H9 (cell line): ENCODE results near the gene DPCD. TPM values are rescaled to one million over a fixed set of nuclear protein-coding genes. Genes with fewer than 3 reads are reported as not detected.
"Not testable (repeated sequence)": the region's sequence is repeated elsewhere in the genome, so short reads cannot be mapped to it uniquely, and the experiment has no call there.

Source experiments
- DNase-seq: peaks from one replicate; pipeline ENCODE4 v3.0.0-alpha.2; 2017
- H2AFZ ChIP-seq: one replicate; pipeline ENCODE4 v1.6.1; 2013; ENCODE audit warnings: mild to moderate bottlenecking, low read length, control low read depth, moderate library complexity
- H2AK5ac ChIP-seq: 2 replicates; pipeline ENCODE4 v1.6.1; 2013; ENCODE audit warnings: low read length, control low read depth, mixed read lengths; ENCODE audit not compliant: insufficient read length
- H2BK120ac ChIP-seq: one replicate; pipeline ENCODE4 v1.6.1; 2013; ENCODE audit warnings: low read depth, mild to moderate bottlenecking, low read length, control low read depth, inconsistent platforms; ENCODE audit not compliant: poor library complexity, severe bottlenecking
- H2BK12ac ChIP-seq: 2 replicates; pipeline ENCODE4 v1.6.1; 2013; ENCODE audit warnings: low read length, control low read depth, mixed read lengths, low read depth; ENCODE audit not compliant: insufficient read length
- H2BK15ac ChIP-seq: 2 replicates; pipeline ENCODE4 v1.6.1; 2013; ENCODE audit warnings: low read depth, low read length, control low read depth
- H2BK20ac ChIP-seq: one replicate; pipeline ENCODE4 v1.6.1; 2013; ENCODE audit warnings: low read depth, mild to moderate bottlenecking, low read length, control low read depth, inconsistent platforms; ENCODE audit not compliant: poor library complexity, severe bottlenecking
- H2BK5ac ChIP-seq: 2 replicates; pipeline ENCODE4 v1.6.1; 2013; ENCODE audit warnings: low read length, control low read depth, mixed read lengths; ENCODE audit not compliant: insufficient read length
- H3K14ac ChIP-seq: 2 replicates; pipeline ENCODE4 v1.6.1; 2013; ENCODE audit warnings: low read length, control low read depth; ENCODE audit not compliant: insufficient read depth
- H3K18ac ChIP-seq: 2 replicates; pipeline ENCODE4 v1.6.1; 2013; ENCODE audit warnings: low read depth, mild to moderate bottlenecking, mixed read lengths, low read length, control low read depth; ENCODE audit not compliant: insufficient read length
- H3K23ac ChIP-seq: 2 replicates; pipeline ENCODE4 v1.6.1; 2013; ENCODE audit warnings: low read length, control low read depth, mixed read lengths, low read depth; ENCODE audit not compliant: insufficient read length
- H3K23me2 ChIP-seq: 2 replicates; pipeline ENCODE4 v1.6.1; 2013; ENCODE audit warnings: low read depth, mild to moderate bottlenecking, mixed read lengths, low read length, control low read depth; ENCODE audit not compliant: insufficient read length, poor library complexity, severe bottlenecking
- H3K27ac ChIP-seq: 2 replicates; pipeline ENCODE4 v1.5.1; 2013; ENCODE audit warnings: low read length, control low read depth, mixed read lengths, low read depth; ENCODE audit not compliant: insufficient read length
- H3K27me3 ChIP-seq: 2 replicates; pipeline ENCODE4 v1.6.1; 2013; ENCODE audit warnings: low read length, control low read depth, inconsistent platforms; ENCODE audit not compliant: insufficient read depth
- H3K4ac ChIP-seq: 2 replicates; pipeline ENCODE4 v1.6.1; 2013; ENCODE audit warnings: low read depth, mild to moderate bottlenecking, control low read depth, inconsistent platforms, low read length, moderate library complexity
- H3K4me1 ChIP-seq: 2 replicates; pipeline ENCODE4 v1.6.1; 2013; ENCODE audit warnings: low read length, control low read depth, inconsistent platforms; ENCODE audit not compliant: insufficient read depth
- H3K4me2 ChIP-seq: 2 replicates; pipeline ENCODE4 v1.6.1; 2013; ENCODE audit warnings: low read length, control low read depth, mixed read lengths; ENCODE audit not compliant: insufficient read length, insufficient read depth
- H3K56ac ChIP-seq: 2 replicates; pipeline ENCODE4 v1.6.1; 2013; ENCODE audit warnings: low read depth, mild to moderate bottlenecking, mixed read lengths, low read length, control low read depth; ENCODE audit not compliant: insufficient read length
- H3K79me1 ChIP-seq: 2 replicates; pipeline ENCODE4 v1.6.1; 2013; ENCODE audit warnings: low read depth, mild to moderate bottlenecking, moderate library complexity, low read length, control low read depth, inconsistent platforms; ENCODE audit not compliant: insufficient read depth, poor library complexity, severe bottlenecking
- H3K79me2 ChIP-seq: 2 replicates; pipeline ENCODE4 v1.6.1; 2013; ENCODE audit warnings: low read length, control low read depth, inconsistent platforms; ENCODE audit not compliant: insufficient read depth
- H3K9ac ChIP-seq: 2 replicates; pipeline ENCODE4 v1.6.1; 2013; ENCODE audit warnings: low read length, control low read depth, mixed read lengths; ENCODE audit not compliant: insufficient read length; ENCODE audit errors: extremely low read depth
- H3K9me3 ChIP-seq: one replicate; pipeline ENCODE4 v1.6.1; 2013; ENCODE audit warnings: low read depth, low read length, inconsistent platforms; ENCODE audit not compliant: control insufficient read depth
- H3T11ph ChIP-seq: one replicate; pipeline ENCODE4 v1.6.1; 2013; ENCODE audit warnings: mild to moderate bottlenecking, low read length, control low read depth, inconsistent platforms
- H4K20me1 ChIP-seq: one replicate; pipeline ENCODE4 v1.6.1; 2013; ENCODE audit not compliant: control insufficient read depth, insufficient read length, insufficient read depth
- H4K5ac ChIP-seq: 2 replicates; pipeline ENCODE4 v1.6.1; 2013; ENCODE audit warnings: low read depth, mild to moderate bottlenecking, mixed read lengths, low read length, control low read depth; ENCODE audit not compliant: insufficient read length
- H4K8ac ChIP-seq: replicated peaks from 2 replicates; pipeline ENCODE4 v1.6.1; 2013; ENCODE audit warnings: low read length, control low read depth, mixed read lengths, low read depth; ENCODE audit not compliant: insufficient read length
- H4K91ac ChIP-seq: 2 replicates; pipeline ENCODE4 v1.6.1; 2013; ENCODE audit warnings: low read depth, mild to moderate bottlenecking, moderate library complexity, mixed read lengths, low read length, control low read depth; ENCODE audit not compliant: insufficient read length
- H3K27ac Mint-ChIP-seq, 3 experiments: 2 replicates in 2 of 3; 3 replicates in 1 of 3; pipeline ENCODE4 v1.8.0; 2020 to 2021; ENCODE audit warnings: mixed read lengths in 3 of 3, mild to moderate bottlenecking in 1 of 3, moderate library complexity in 1 of 3
- H3K27me3 Mint-ChIP-seq: 2 replicates; pipeline ENCODE4 v1.8.0; 2021; ENCODE audit warnings: low read depth, mild to moderate bottlenecking, moderate library complexity, mixed read lengths
- H3K36me3 Mint-ChIP-seq, 3 experiments: 2 replicates in 2 of 3; 3 replicates in 1 of 3; pipeline ENCODE4 v1.8.0; 2020 to 2021; ENCODE audit warnings: low read depth in 3 of 3, mixed read lengths in 3 of 3; ENCODE audit not compliant: insufficient read depth in 1 of 3
- H3K4me1 Mint-ChIP-seq, 2 experiments: 2 replicates each; pipeline ENCODE4 v1.8.0; 2020; ENCODE audit warnings: mixed read lengths in 2 of 2
- H3K4me3 Mint-ChIP-seq, 2 experiments: 2 replicates in 1 of 2; 3 replicates in 1 of 2; pipeline ENCODE4 v1.8.0; 2020 to 2021; ENCODE audit warnings: mild to moderate bottlenecking in 2 of 2, mixed read lengths in 2 of 2, moderate library complexity in 1 of 2
- H3K9me3 Mint-ChIP-seq, 2 experiments: 2 replicates in 1 of 2; 3 replicates in 1 of 2; pipeline ENCODE4 v1.8.0; 2020; ENCODE audit warnings: mild to moderate bottlenecking in 2 of 2, mixed read lengths in 2 of 2, moderate library complexity in 1 of 2
- WGBS: extraction: QIAGEN DNeasy Blood & Tissue Kit; methylation state at CpG from one replicate; pipeline ENCODE4 v1.1.7; 2013; ENCODE audit warnings: missing lambda C conversion rate, low lambda C conversion rate, mixed read lengths; ENCODE audit not compliant: insufficient read length; ENCODE audit errors: extremely low coverage; 5-methylcytosine and 5-hydroxymethylcytosine counted together
- total RNA-seq: library from RNA; stranded (reverse); gene quantifications from 2 replicates; pipeline ENCODE4 v1.2.1, GENCODE V29; 2021
- TF ChIP-seq, protein P1 (sequence below): fragments of 200-600 bp; sonication (generic); conservative IDR thresholded peaks from 3 replicates; pipeline ENCODE4 v1.8.0; 2021; ENCODE audit warnings: antibody characterized with exemption, mild to moderate bottlenecking

Gene DPCD
- total RNA-seq, 1 experiment from 2014 or later = 21.8 TPM

DNA sequence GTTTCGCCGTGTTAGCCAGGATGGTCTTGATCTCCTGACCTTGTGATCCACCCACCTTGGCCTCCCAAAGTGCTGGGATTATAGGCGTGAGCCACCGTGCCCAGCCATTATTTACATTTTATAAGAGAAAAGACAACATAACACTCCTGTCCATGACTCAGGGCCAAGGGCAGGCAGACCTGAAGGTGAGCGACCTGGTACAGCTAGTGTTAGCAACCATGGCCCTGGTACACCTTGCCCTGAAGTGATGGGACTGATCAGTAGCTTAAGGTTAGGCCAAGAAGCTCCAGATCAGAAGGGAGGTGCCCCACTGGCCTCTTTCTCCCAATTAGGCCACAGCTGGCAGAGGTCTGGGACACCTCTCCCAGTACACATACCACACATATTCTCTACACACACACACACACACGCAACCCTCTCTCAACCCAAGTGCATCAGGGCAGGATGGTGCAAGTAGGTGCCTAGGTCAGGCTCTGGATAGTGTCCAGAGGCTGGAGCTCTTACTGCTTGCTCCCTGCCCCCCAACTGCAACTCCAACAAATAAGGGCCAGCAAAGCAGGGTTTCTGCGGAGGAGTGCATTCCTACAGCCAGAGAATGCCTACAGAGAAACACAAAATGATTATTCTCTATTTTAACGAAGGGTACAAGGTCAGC is 43.8 kb downstream of the DPCD start:
- Histone ChIP-seq H2BK12ac (no peak overlapping the region), H3K23me2 (no peaks in the 10 kb centered on the region), H2AFZ (no peak overlapping the region)

DNA sequence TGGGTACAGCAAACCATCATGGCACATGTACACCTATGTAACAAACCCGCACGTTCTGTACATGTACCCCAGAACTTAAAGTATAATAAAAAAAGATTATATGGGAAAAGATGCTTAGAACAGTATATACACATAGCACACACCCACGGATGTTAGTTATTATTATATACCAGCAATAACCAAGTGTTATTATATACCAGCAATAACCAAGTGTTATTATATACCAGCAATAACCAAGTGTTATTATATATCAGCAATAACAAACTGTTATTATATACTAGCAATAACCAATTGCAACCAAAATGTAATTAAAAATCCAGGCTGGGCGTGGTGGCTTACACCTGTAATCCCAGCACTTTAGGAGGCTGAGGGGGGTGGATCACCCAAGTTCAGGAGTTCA is 45.4 kb downstream of the DPCD start:
- not testable (repeated sequence) for H3K27ac ChIP-seq, H3K23me2 ChIP-seq, H3K9ac ChIP-seq, H4K20me1 ChIP-seq, H4K8ac ChIP-seq, H3K23ac ChIP-seq, H3K4me1 Mint-ChIP-seq, H2BK15ac ChIP-seq, H3K79me1 ChIP-seq, H3K4me1 ChIP-seq, H3K18ac ChIP-seq, H3K56ac ChIP-seq, H3K27me3 ChIP-seq, H3K4me3 Mint-ChIP-seq, H3K14ac ChIP-seq, H4K5ac ChIP-seq, H3K27me3 Mint-ChIP-seq, H2AK5ac ChIP-seq, H4K91ac ChIP-seq, H2BK20ac ChIP-seq, H2AFZ ChIP-seq, DNase-seq, H2BK120ac ChIP-seq, H3T11ph ChIP-seq, H3K79me2 ChIP-seq, H3K27ac Mint-ChIP-seq, H3K4me2 ChIP-seq, H2BK5ac ChIP-seq, H2BK12ac ChIP-seq, H3K4ac ChIP-seq, H3K9me3 ChIP-seq
- H3K9me3 Mint-ChIP-seq = peaks cover 7 to 10% of the 10 kb centered on the region in 2 experiments
- peaks cover 8 to 33% (median 20%) of the 10 kb centered on the region in 3 experiments for H3K36me3 Mint-ChIP-seq
- no CpG with 5 or more reads among the region's 4 CpGs for WGBS

More for the DNA sequence above, 43.8 kb downstream of the DPCD start:
- no peak for DNase-seq
- no peaks in the 10 kb centered on the region for H3K9me3 ChIP-seq
- H4K8ac ChIP-seq = no peak overlapping the region
- H3K23ac ChIP-seq = no peak overlapping the region
- no peaks in the 10 kb centered on the region for H3K79me2 ChIP-seq
- no peaks in the 10 kb centered on the region for H3K27me3 ChIP-seq
- no peak overlapping the region for H3K14ac ChIP-seq
- Mint-ChIP-seq H3K27me3 (no peaks in the 10 kb centered on the region), H3K4me3 (no peak overlapping the region), H3K27ac (no peak overlapping the region; a peak in 1 of 7 replicates), H3K9me3 (peaks cover 7 to 10% of the 10 kb centered on the region in 2 experiments), H3K4me1 (peaks cover 0 to 9% of the 10 kb centered on the region in 2 experiments; a peak in 1 of 4 replicates), H3K36me3 (peaks cover 8 to 22% (median 12%) of the 10 kb centered on the region in 3 experiments)
- H2BK15ac ChIP-seq = no peak overlapping the region
- H4K5ac ChIP-seq = no peak overlapping the region
- whole genome bisulfite sequencing = no CpG with 5 or more reads among the region's 8 CpGs
- H3K4me1 ChIP-seq = no peaks in the 10 kb centered on the region
- no peaks in the 10 kb centered on the region for H3K79me1 ChIP-seq
- H2BK5ac ChIP-seq = no peak overlapping the region
- no peak overlapping the region for H3K18ac ChIP-seq
- TF ChIP-seq, protein P1, sequence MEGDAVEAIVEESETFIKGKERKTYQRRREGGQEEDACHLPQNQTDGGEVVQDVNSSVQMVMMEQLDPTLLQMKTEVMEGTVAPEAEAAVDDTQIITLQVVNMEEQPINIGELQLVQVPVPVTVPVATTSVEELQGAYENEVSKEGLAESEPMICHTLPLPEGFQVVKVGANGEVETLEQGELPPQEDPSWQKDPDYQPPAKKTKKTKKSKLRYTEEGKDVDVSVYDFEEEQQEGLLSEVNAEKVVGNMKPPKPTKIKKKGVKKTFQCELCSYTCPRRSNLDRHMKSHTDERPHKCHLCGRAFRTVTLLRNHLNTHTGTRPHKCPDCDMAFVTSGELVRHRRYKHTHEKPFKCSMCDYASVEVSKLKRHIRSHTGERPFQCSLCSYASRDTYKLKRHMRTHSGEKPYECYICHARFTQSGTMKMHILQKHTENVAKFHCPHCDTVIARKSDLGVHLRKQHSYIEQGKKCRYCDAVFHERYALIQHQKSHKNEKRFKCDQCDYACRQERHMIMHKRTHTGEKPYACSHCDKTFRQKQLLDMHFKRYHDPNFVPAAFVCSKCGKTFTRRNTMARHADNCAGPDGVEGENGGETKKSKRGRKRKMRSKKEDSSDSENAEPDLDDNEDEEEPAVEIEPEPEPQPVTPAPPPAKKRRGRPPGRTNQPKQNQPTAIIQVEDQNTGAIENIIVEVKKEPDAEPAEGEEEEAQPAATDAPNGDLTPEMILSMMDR = no peak
- H3K4me2 ChIP-seq = no peak overlapping the region
- no peaks in the 10 kb centered on the region for H4K20me1 ChIP-seq
- H3T11ph ChIP-seq = no peak overlapping the region
- no peak overlapping the region for H4K91ac ChIP-seq
- H2BK20ac ChIP-seq = no peak overlapping the region
- no peak overlapping the region for H2AK5ac ChIP-seq
- H2BK120ac ChIP-seq = no peak overlapping the region
- H3K4ac ChIP-seq = no peak overlapping the region
- H3K27ac ChIP-seq = no peak overlapping the region
- H3K56ac ChIP-seq = no peak overlapping the region
- H3K9ac ChIP-seq = no peak overlapping the region
